CD4-positive, alpha-beta T cell treated with Interleukin-15 for 4 hours (primary cell): Measurements from ENCODE around the gene RASAL2.
"Not testable (repeated sequence)": the region's sequence is repeated elsewhere in the genome, so short reads cannot be mapped to it uniquely, and the experiment has no call there.

Experiments
- DNase-seq: peaks from one replicate; pipeline ENCODE4 v3.0.0-alpha.2; 2020; ENCODE audit warnings: low spot score

Gene RASAL2

DNA sequence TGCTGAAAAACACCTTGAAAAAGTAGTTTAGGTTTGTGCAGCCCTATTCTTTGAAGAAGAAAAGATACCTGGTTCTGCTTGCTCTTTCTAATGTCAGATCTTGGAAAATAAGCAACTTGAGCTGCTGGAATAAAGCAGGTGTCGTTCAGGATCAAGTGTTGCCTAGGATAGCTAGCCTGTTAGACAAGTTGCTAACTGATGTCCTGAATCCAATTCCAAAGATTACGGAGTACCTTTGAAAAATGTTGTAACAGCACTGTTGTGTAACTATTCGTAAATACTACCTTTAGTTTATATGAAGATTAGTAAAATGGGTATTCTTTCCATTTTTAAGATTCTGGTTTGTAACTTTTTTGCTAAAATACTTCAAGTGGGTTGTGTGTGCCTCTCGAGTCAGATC is 251.3 kb downstream of the RASAL2 start:
- no peak for DNase-seq

- DNase-seq, result no peak
Measured at GRCh38 chr1:178345807-178346206, 251.9 kb downstream of the RASAL2 start.

GRCh38 chr1:178349801-178350200 is 255.9 kb downstream of the RASAL2 start:
- no peak for DNase-seq

GRCh38 chr1:178351911-178352310 is 258.0 kb downstream of the RASAL2 start:
- not testable (repeated sequence) for DNase-seq

- DNase-seq, result no peak
Measured at GRCh38 chr1:178352790-178353416, 259.0 kb downstream of the RASAL2 start.

DNA sequence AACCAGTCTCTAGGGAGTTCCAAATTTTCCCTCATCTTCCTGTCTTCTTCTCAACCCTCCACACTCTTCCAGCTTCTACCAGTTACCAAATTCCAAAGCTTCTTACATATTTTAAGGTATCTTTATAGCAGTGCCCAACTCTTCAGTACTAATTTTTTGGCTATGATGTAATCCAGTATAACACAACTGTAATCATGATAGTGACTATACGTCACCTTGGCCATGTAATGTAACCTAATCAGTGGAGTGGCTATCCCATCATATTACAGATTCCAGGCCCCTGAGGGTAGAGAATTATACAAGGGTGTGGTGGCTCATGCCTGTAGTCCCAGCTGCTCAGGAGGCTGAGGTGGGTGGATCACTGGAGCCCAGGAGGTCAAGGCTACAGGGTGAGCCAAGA is 259.6 kb downstream of the RASAL2 start:
- DNase-seq, result no peak

- DNase-seq, result no peak
Measured at GRCh38 chr1:178354816-178355215, 260.9 kb downstream of the RASAL2 start.

GRCh38 chr1:178356299-178356698 is 262.4 kb downstream of the RASAL2 start:
- DNase-seq, result no peak

DNA sequence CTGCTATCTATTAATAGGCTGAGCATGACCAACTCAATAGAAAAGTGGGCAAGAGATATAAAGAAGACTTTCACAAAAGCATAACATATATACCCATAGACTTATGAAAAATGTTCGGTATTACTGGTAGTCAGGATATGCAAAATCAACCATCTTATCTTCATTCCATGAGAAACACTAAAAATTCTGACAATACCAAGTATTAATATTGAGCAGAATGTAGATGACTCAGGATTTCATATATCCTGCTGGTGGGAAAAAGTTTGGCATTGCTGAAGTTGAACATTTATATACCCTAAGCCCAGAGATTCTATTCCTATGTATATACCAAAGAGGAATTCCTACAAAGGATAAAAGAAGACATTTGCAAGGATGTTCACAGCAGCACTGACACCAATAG is 264.6 kb downstream of the RASAL2 start:
- no peak for DNase-seq

- no peak for DNase-seq
Measured at GRCh38 chr1:178360421-178360820, 266.5 kb downstream of the RASAL2 start.

DNA sequence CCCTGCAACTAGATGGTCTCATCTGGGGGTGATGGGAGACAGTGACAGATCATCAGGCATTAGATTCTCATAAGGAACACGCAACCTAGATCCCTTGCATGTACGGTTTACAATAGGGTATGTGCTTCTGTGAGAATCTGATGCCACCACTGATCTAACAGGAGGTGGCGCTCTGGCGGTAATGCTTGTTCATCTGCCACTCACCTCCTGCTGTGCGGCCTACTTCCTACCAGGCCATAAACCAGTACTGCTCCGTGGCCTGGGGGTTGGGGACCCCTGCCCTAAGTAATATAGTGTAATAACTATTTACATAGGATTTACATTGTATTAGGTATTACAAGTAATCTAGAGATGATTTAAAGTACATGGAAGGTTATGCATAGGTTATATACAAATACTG is 267.9 kb downstream of the RASAL2 start:
- no peak for DNase-seq

GRCh38 chr1:178362747-178363146 is 268.8 kb downstream of the RASAL2 start:
- DNase-seq, result no peak

GRCh38 chr1:178364782-178365181 is 270.9 kb downstream of the RASAL2 start:
- no peak for DNase-seq

GRCh38 chr1:178367151-178367550 is 273.2 kb downstream of the RASAL2 start:
- no peak for DNase-seq

GRCh38 chr1:178368208-178368607 is 274.3 kb downstream of the RASAL2 start:
- no peak for DNase-seq

DNA sequence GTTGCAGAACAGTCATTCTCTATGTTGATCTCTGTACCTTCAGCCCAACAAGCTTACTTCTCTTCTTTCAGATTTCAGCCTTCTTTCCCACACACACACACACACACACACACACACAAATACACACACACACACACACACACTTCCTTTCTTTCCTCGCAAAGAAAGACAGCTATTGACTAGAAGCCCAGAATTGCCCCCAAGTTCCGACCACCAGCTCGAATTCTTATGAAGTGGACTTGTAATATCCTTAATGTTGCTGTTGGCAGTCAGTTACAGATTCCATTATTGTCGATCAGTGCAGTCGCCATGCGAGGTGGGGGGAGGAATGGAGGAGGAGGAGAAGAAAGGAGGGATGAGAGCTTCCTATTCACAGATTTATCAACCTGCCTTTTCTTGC is 277.3 kb downstream of the RASAL2 start:
- DNase-seq, result no peak

- no peak for DNase-seq
Measured at GRCh38 chr1:178371933-178372388, 278.1 kb downstream of the RASAL2 start.

GRCh38 chr1:178374016-178374415 is 280.1 kb downstream of the RASAL2 start:
- DNase-seq, result no peak

- DNase-seq, result no peak
Measured at GRCh38 chr1:178376008-178376407, 282.1 kb downstream of the RASAL2 start.

- no peak for DNase-seq
Measured at GRCh38 chr1:178379807-178380206, 285.9 kb downstream of the RASAL2 start.

GRCh38 chr1:178382372-178382771 is 288.5 kb downstream of the RASAL2 start:
- no peak for DNase-seq

- no peak for DNase-seq
Measured at GRCh38 chr1:178385662-178386061, 291.8 kb downstream of the RASAL2 start.

DNA sequence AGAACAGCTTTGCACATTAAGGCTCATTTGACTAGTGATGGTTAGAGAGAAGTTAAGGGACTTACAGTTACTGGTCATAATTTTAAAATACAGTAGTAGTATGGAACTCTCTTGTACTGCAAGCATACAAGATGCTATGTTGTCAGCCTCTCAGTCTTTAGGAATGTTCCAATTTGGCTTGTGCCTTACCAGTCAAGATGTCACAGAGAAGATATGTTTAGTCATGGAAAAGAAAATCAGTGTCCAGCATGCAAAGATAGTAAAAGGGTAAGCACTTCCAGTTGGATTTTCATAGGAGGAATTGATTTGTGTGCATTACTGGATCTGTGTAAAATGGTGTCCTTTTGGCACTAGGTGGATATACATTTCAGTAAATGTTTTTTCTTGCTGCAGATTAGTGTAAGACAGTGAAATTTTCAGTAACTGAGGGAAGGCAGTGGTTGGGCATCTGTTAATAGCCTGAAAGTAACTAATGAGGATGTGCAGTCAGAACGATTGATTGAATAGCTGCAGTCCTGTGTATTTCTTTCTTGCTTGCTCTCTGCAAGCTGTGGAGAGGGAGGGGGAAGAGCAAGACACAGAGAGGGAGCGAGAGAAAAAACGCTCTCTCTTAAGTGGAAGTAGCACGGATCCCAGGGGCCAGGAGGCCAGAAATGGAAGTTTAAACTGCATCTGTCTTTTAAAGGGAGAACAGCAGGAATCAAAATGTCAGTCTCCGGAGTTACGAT is 294.7 kb downstream of the RASAL2 start:
- DNase-seq, result no peak

DNA sequence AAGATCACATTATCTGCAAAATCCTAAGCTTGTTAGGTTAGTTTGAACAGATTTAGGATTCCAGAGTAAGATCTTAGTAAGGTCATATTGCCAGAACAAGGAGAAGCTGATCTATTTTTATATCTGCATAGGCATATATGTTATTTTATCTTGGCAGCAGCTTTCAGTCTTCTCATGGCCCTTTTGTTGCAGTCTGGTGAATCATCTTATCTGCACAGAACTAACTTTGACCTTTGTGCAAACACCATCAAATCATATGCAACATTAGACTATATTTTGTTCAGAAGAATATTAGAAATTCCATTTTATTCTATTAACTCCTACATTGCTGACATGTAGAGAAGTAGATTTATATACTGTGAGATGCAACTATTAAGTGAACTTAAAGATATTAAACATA is 295.5 kb downstream of the RASAL2 start:
- DNase-seq, result no peak
